Endothelial cell of umbilical vein (primary cell): ENCODE measurements around the gene SNRNP27. TPM values are rescaled to one million over a fixed set of nuclear protein-coding genes. Genes with fewer than 3 reads are reported as not detected.

Experiments
- BruUV-seq: library from RNA; stranded (reverse); fragments of 400-500 nt; replicated peaks from 2 replicates; lab custom pipeline; 2021; lab: Mats Ljungman, UMichigan
- CTCF ChIA-PET: fragments of 300-600, 350-600 bp; sonication (Branson Sonifier 250); formaldehyde crosslinking; loops from one replicate; lab custom pipeline; 2021; ENCODE audit warnings: antibody characterized with exemption, inconsistent platforms; lab: Charles Lee
- POLR2A ChIA-PET: fragments of 300-600, 350-600 bp; sonication (Branson Sonifier 250); formaldehyde crosslinking; loops from one replicate; lab custom pipeline; 2021; ENCODE audit warnings: antibody characterized with exemption, inconsistent platforms; lab: Charles Lee
- DNase-seq: peaks from one replicate; pipeline ENCODE4 v3.0.0-alpha.2; 2011; ENCODE audit warnings: low read depth, low spot score
- FAIRE-seq: peaks from 2 replicates; lab custom pipeline; 2011; peaks lifted over from hg19 to GRCh38; lab: Jason Lieb, UNC
- H2AFZ ChIP-seq: 2 replicates; pipeline ENCODE4 v1.6.0; 2012; ENCODE audit warnings: low read depth, low read length, control low read depth, inconsistent platforms
- H3K27ac ChIP-seq: 2 replicates; pipeline ENCODE4 v1.5.1; 2011; ENCODE audit warnings: low read depth, mild to moderate bottlenecking, control low read depth, low read length, moderate library complexity; ENCODE audit not compliant: insufficient read depth
- H3K27me3 ChIP-seq, 2 experiments: 2 replicates each; pipeline versions ENCODE4 v1.6.0 to v1.6.1; 2011; ENCODE audit warnings: low read length in 2 of 2, mixed read lengths in 1 of 2; ENCODE audit not compliant: control insufficient read depth in 2 of 2, insufficient read depth in 2 of 2
- H3K36me3 ChIP-seq, 2 experiments: 2 replicates in 1 of 2; 3 replicates in 1 of 2; pipeline ENCODE4 v1.5.1; 2011; ENCODE audit warnings: low read length in 2 of 2, mild to moderate bottlenecking in 1 of 2, moderate library complexity in 1 of 2; ENCODE audit not compliant: control insufficient read depth in 2 of 2, insufficient read depth in 2 of 2; ENCODE audit errors: extremely low read depth in 1 of 2
- H3K4me1 ChIP-seq: 3 replicates; pipeline ENCODE4 v1.5.1; 2011; ENCODE audit warnings: mild to moderate bottlenecking, low read length; ENCODE audit not compliant: control insufficient read depth, insufficient read depth; ENCODE audit errors: extremely low read depth
- H3K4me2 ChIP-seq: 2 replicates; pipeline ENCODE4 v1.6.1; 2011; ENCODE audit warnings: low read length, control low read depth, mixed read lengths; ENCODE audit not compliant: insufficient read depth
- H3K4me3 ChIP-seq, 3 experiments: fragments of 200-600 bp in 1 of 3; sonication (generic), shearing (Covaris generic) in 1 of 3; replicated peaks in 1 of 3; 2 replicates each; pipeline ENCODE4 v1.5.1; 2011 to 2016; ENCODE audit warnings: control low read depth in 3 of 3, low read length in 3 of 3, mild to moderate bottlenecking in 2 of 3, inconsistent platforms in 1 of 3, low read depth in 1 of 3, moderate library complexity in 1 of 3; ENCODE audit not compliant: insufficient read depth in 1 of 3
- H3K79me2 ChIP-seq: 2 replicates; pipeline ENCODE4 v1.6.0; 2012; ENCODE audit warnings: low read length, inconsistent platforms; ENCODE audit not compliant: control insufficient read depth, insufficient read depth
- H3K9ac ChIP-seq: replicated peaks from 2 replicates; pipeline ENCODE3; 2011; ENCODE audit warnings: low read length, control low read depth; ENCODE audit not compliant: insufficient read depth; ENCODE audit errors: extremely low read depth
- H3K9me1 ChIP-seq: replicated peaks from 3 replicates; pipeline ENCODE4 v1.6.0; 2011; ENCODE audit warnings: mild to moderate bottlenecking, low read length; ENCODE audit not compliant: control insufficient read depth, insufficient read depth; ENCODE audit errors: extremely low read depth
- H3K9me3 ChIP-seq: replicated peaks from 2 replicates; pipeline ENCODE4 v1.5.1; 2012; ENCODE audit warnings: low read length, inconsistent platforms; ENCODE audit not compliant: control insufficient read depth, insufficient read depth
- H4K20me1 ChIP-seq: replicated peaks from 2 replicates; pipeline ENCODE3; 2011; ENCODE audit warnings: mild to moderate bottlenecking, low read length; ENCODE audit not compliant: control insufficient read depth, insufficient read depth; ENCODE audit errors: extremely low read depth
- EZH2 ChIP-seq: IDR thresholded peaks from 2 replicates; pipeline ENCODE4 v1.6.1; 2012; ENCODE audit warnings: borderline replicate concordance, low read depth, mild to moderate bottlenecking, moderate library complexity, low read length, inconsistent platforms; ENCODE audit not compliant: severe bottlenecking
- FOS ChIP-seq: IDR thresholded peaks from 2 replicates; pipeline ENCODE4 v1.6.1; 2011; ENCODE audit warnings: mild to moderate bottlenecking, low read length, moderate library complexity, borderline replicate concordance; ENCODE audit not compliant: insufficient read depth
- GATA2 ChIP-seq: IDR thresholded peaks from 2 replicates; pipeline ENCODE4 v1.7.0; 2011; ENCODE audit warnings: low read depth, mild to moderate bottlenecking, moderate library complexity, mixed read lengths, low read length; ENCODE audit not compliant: insufficient read length, insufficient read depth
- JUN ChIP-seq: IDR thresholded peaks from 2 replicates; pipeline ENCODE4 v1.6.1; 2011; ENCODE audit warnings: borderline replicate concordance, low read depth; ENCODE audit not compliant: insufficient read length, insufficient read depth
- MYC ChIP-seq: IDR thresholded peaks from one replicate; pipeline ENCODE4 v1.6.1; 2011; ENCODE audit warnings: mild to moderate bottlenecking, low read depth, low read length
- POLR2A ChIP-seq: IDR thresholded peaks from 2 replicates; pipeline ENCODE4 v1.6.1; 2012; ENCODE audit warnings: low read depth, mild to moderate bottlenecking, control low read depth, low read length
- POLR2AphosphoS5 ChIP-seq: IDR thresholded peaks from 2 replicates; pipeline ENCODE4 v1.6.1; 2012; ENCODE audit warnings: low read depth, mild to moderate bottlenecking, control low read depth, low read length, moderate library complexity; ENCODE audit not compliant: insufficient read depth
- dilution Hi-C: fragments of 300-500 bp; cut with MboI; formaldehyde crosslinking; loops from one replicate; pipeline ENCODE4 v1.15.0; 2019; ENCODE audit warnings: low sequenced_read_pairs; ENCODE audit not compliant: extremely low pct_ligation_motif_present
- intact Hi-C: fragments of 100-400 bp; cut with micrococcal nuclease; formaldehyde crosslinking; loops from one replicate; pipeline ENCODE4 v1.10.0; 2022
- polyA plus RNA-seq, 4 experiments: library from polyadenylated mRNA; depleted of rRNA in 3 of 4; stranded (reverse) in 3 of 4; unstranded in 1 of 4; fragments of >200 nt; gene quantifications; 2 replicates each; pipeline versions ENCODE4 v1.2.1 to v1.2.3, GENCODE V29; 2011 to 2012; ENCODE audit warnings: missing spikeins in 1 of 4
- total RNA-seq: library from RNA; stranded (reverse); gene quantifications from 2 replicates; pipeline ENCODE4 v1.2.3, GENCODE V29; 2021
- TF ChIP-seq, protein P1 (sequence below), 2 donors: IDR thresholded peaks; 1 replicate in 1 of 2; 2 replicates in 1 of 2; pipeline ENCODE4 v1.5.1; 2011; ENCODE audit warnings: low read length in 2 of 2, mild to moderate bottlenecking in 2 of 2, moderate library complexity in 2 of 2, control low read depth in 1 of 2, inconsistent platforms in 1 of 2, low read depth in 1 of 2; ENCODE audit not compliant: insufficient read depth in 1 of 2; ENCODE audit errors: extremely low read depth in 1 of 2
- TF ChIP-seq, protein P2 (sequence below): IDR thresholded peaks from 2 replicates; pipeline ENCODE4 v1.6.1; 2011; ENCODE audit not compliant: insufficient read depth, insufficient read length

The SNRNP27 gene
- total and polyA plus RNA-seq, 2 donors (not counting 3 experiments of a cell fraction or from before 2014, with no cell fraction given): 12.7 to 50.6 TPM

DNA sequence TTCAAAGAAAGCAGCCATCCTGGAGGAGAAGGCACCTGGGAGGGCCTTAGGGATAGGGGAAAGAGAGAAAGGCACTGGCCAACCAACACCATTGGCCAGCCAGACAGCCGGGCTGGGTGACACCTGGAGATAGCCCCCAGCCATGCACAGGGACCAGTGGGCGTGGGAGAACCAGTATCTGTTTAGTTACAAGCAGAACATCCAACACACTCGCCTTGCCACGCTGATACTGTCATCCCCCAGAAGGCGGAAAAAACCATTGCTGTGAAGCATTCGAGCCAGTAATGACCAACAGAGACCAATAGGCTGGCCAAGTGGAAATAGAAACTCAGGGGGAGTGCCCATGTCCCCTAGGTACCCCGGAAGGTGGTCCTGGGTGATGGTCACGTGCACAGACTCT lies 52.2 kb downstream of the SNRNP27 start:
- TF ChIP-seq JUN (no peak), GATA2 (no peak), FOS (no peak), EZH2 (no peak), POLR2A (no peak), POLR2AphosphoS5 (no peak), MYC (no peak)
- TF ChIP-seq, protein P1, sequence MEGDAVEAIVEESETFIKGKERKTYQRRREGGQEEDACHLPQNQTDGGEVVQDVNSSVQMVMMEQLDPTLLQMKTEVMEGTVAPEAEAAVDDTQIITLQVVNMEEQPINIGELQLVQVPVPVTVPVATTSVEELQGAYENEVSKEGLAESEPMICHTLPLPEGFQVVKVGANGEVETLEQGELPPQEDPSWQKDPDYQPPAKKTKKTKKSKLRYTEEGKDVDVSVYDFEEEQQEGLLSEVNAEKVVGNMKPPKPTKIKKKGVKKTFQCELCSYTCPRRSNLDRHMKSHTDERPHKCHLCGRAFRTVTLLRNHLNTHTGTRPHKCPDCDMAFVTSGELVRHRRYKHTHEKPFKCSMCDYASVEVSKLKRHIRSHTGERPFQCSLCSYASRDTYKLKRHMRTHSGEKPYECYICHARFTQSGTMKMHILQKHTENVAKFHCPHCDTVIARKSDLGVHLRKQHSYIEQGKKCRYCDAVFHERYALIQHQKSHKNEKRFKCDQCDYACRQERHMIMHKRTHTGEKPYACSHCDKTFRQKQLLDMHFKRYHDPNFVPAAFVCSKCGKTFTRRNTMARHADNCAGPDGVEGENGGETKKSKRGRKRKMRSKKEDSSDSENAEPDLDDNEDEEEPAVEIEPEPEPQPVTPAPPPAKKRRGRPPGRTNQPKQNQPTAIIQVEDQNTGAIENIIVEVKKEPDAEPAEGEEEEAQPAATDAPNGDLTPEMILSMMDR (IDR thresholded peaks at IDR 0.05; ENCODE audit: extremely low read depth in 1 of 2, insufficient read depth in 1 of 2, low read depth in 1 of 2, low read length in 2 of 2): no peak
- TF ChIP-seq, protein P2, sequence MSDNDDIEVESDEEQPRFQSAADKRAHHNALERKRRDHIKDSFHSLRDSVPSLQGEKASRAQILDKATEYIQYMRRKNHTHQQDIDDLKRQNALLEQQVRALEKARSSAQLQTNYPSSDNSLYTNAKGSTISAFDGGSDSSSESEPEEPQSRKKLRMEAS: no peak
- Histone ChIP-seq H3K4me1 (peaks cover 25% of the 10 kb centered on the region), H3K9me1 (no peaks in the 10 kb centered on the region), H3K27me3 (no peaks in the 10 kb centered on the region), H3K79me2 (no peaks in the 10 kb centered on the region), H3K27ac (peak overlapping the region; percentile 54), H4K20me1 (no peaks in the 10 kb centered on the region), H3K4me2 (peak overlapping the region; percentile 49), H3K36me3 (peaks cover 0 to 2% of the 10 kb centered on the region in 2 experiments), H2AFZ (peak overlapping the region; percentile 1), H3K4me3 (no peak overlapping the region), H3K9me3 (no peaks in the 10 kb centered on the region), H3K9ac (no peak overlapping the region)
- ChIA-PET CTCF (interaction anchor here (1.2 to 5.3 kb wide), 7 partner anchors 12 to 221 kb away, joined by 4 to 19 read pairs (median 4); partner anchors contain the start of gene MXD1), POLR2A (interaction anchor here (1.1 kb wide), 1 partner anchor 31 kb away, joined by 5 read pairs; the partner anchor contains the start of gene MXD1)
- intact Hi-C loops (loop anchor here (1.0 to 5.0 kb wide), 2 partner anchors 32 to 56 kb away; no protein-coding TSS in a partner anchor), dilution Hi-C loops (no loop called here)
- BruUV-seq: no TSS peak
- FAIRE-seq: no peak
- DNase-seq: no peak
